ENCODE measurements around the gene ABCC10. TPM values are rescaled to one million over a fixed set of nuclear protein-coding genes. Genes with fewer than 3 reads are reported as not detected.
"Not testable (repeated sequence)": the region's sequence is repeated elsewhere in the genome, so short reads cannot be mapped to it uniquely, and the experiment has no call there.

The ABCC10 gene
- total RNA-seq, result 10 to 100 TPM; 25.3 to 43.3 (median 37.4) TPM
- long read RNA-seq, donor 1, full-length matches to known transcripts, result 1 of 19 reads
- long read RNA-seq, donor 1, partial matches to known transcripts, result 4 of 19 reads
- long read RNA-seq, donor 1, other reads (novel, unspliced or antisense), result 14 of 19 reads
- long read RNA-seq, donor 2, partial matches to known transcripts, result 1 of 4 reads
- long read RNA-seq, donor 2, other reads (novel, unspliced or antisense), result 3 of 4 reads

GRCh38 chr6:43427406-43428111, at the start of gene ABCC10:
Gene ABCC10, plus strand, starts transcription at chr6:43427541. Its CDS starts 438 bp downstream, at chr6:43427979.
- DNase-seq (peak; percentile 96 to 98 (median 97)), ATAC-seq (peak; percentile 97)
- Histone ChIP-seq H3K4me1 (ENCODE audit: low read depth) (peaks cover 11% of the 10 kb centered on the region), H3K4me3 (peak within 1 kb of the TSS; percentile 54), H3K9me3 (no peaks in the 10 kb centered on the region), H3K36me3 (ENCODE audit: low read depth) (no peaks in the 10 kb centered on the region)
- peak; percentile 25 for TF ChIP-seq CTCF (IDR thresholded peaks at IDR 0.05)
- intact Hi-C loops (cut with DNase I, micrococcal nuclease), result no loop called here

- Histone ChIP-seq H3K4me1 (ENCODE audit: low read depth) (no peaks in the 10 kb centered on the region), H3K9me3 (no peaks in the 10 kb centered on the region), H3K4me3 (no peak overlapping the region), H3K36me3 (ENCODE audit: low read depth) (no peaks in the 10 kb centered on the region)
- no peak for TF ChIP-seq CTCF (IDR thresholded peaks at IDR 0.05)
- intact Hi-C loops (cut with DNase I, micrococcal nuclease), result no loop called here
- no peak for DNase-seq
- ATAC-seq, result no peak
Observed at GRCh38 chr6:43377710-43378229, 49.6 kb upstream of the ABCC10 start.

GRCh38 chr6:43378631-43379030, 48.7 kb upstream of the ABCC10 start:
- no peaks in the 10 kb centered on the region for H3K9me3 ChIP-seq
- no peaks in the 10 kb centered on the region for H3K36me3 ChIP-seq (ENCODE audit: low read depth)
- H3K4me3 ChIP-seq, result no peak overlapping the region
- TF ChIP-seq CTCF (IDR thresholded peaks at IDR 0.05), result no peak
- ATAC-seq (no peak), DNase-seq (no peak)
- no peaks in the 10 kb centered on the region for H3K4me1 ChIP-seq (ENCODE audit: low read depth)
- intact Hi-C loops (cut with DNase I, micrococcal nuclease), result no loop called here

- ATAC-seq; DNase-seq; H3K4me3 ChIP-seq; H3K4me1 ChIP-seq (ENCODE audit: low read depth); H3K36me3 ChIP-seq (ENCODE audit: low read depth); H3K9me3 ChIP-seq: not testable (repeated sequence)
- intact Hi-C loops (cut with DNase I, micrococcal nuclease), result loop anchor here in 1 of 2 donors (10.0 kb wide), 1 partner anchor 124 kb away; no protein-coding TSS in a partner anchor
Observed at GRCh38 chr6:43380858-43381257, 46.5 kb upstream of the ABCC10 start.

- Histone ChIP-seq H3K4me1 (ENCODE audit: low read depth) (no peaks in the 10 kb centered on the region), H3K9me3 (no peaks in the 10 kb centered on the region), H3K4me3 (no peak overlapping the region), H3K36me3 (ENCODE audit: low read depth) (no peaks in the 10 kb centered on the region)
- no peak for TF ChIP-seq CTCF (IDR thresholded peaks at IDR 0.05)
- ATAC-seq (no peak), DNase-seq (no peak)
- intact Hi-C loops (cut with DNase I, micrococcal nuclease), result loop anchor here in 1 of 2 donors (10.0 kb wide), 1 partner anchor 122 kb away; no protein-coding TSS in a partner anchor
Observed at GRCh38 chr6:43383021-43383667, 44.2 kb upstream of the ABCC10 start.

Data from mucosa of descending colon (tissue), 3 donors.